IMR-90 (cell line): ENCODE measurements around the gene RIC8B. TPM values are rescaled to one million over a fixed set of nuclear protein-coding genes. Genes with fewer than 3 reads are reported as not detected.

Experiments used
- ATAC-seq: fragments of 200-7000 bp; cut with Tn5 transposase; 2 replicates; pipeline ENCODE4 v1.9.1; 2020; ENCODE audit warnings: low read depth, mild to moderate bottlenecking, moderate library complexity
- BruUV-seq: library from RNA; stranded (reverse); fragments of 400-500 nt; replicated peaks from 2 replicates; lab custom pipeline; 2021; lab: Mats Ljungman, UMichigan
- CTCF ChIA-PET: fragments of 300-600 bp; formaldehyde crosslinking; extraction: SDS; loops from one replicate; lab custom pipeline; 2021; ENCODE audit warnings: antibody characterized with exemption; lab: Yijun Ruan, JAX
- POLR2A ChIA-PET: fragments of 300-600 bp; sonication (Branson Sonifier 250); formaldehyde crosslinking; loops from one replicate; lab custom pipeline; 2022; ENCODE audit warnings: antibody characterized with exemption; ENCODE audit not compliant: unreplicated experiment; lab: Charles Lee
- DNase-seq: peaks from one replicate; pipeline ENCODE4 v3.0.0; 2013
- H2AFZ ChIP-seq: replicated peaks from 2 replicates; pipeline ENCODE3; 2013; ENCODE audit warnings: low read length, mild to moderate bottlenecking; ENCODE audit not compliant: poor library complexity
- H2AK5ac ChIP-seq: 2 replicates; pipeline ENCODE4 v1.6.1; 2013; ENCODE audit warnings: low read depth, low read length, inconsistent platforms
- H2AK9ac ChIP-seq: replicated peaks from 2 replicates; pipeline ENCODE3; 2013; ENCODE audit warnings: mild to moderate bottlenecking, low read depth, low read length, moderate library complexity; ENCODE audit not compliant: poor library complexity
- H2BK120ac ChIP-seq: 2 replicates; pipeline ENCODE4 v1.6.1; 2013; ENCODE audit warnings: low read depth, low read length, inconsistent platforms
- H2BK15ac ChIP-seq: 3 replicates; pipeline ENCODE4 v1.6.1; 2013; ENCODE audit warnings: low read depth, low read length, inconsistent platforms
- H2BK20ac ChIP-seq: 2 replicates; pipeline ENCODE4 v1.6.1; 2013; ENCODE audit warnings: low read depth, mild to moderate bottlenecking, inconsistent platforms, low read length, moderate library complexity
- H2BK5ac ChIP-seq: 2 replicates; pipeline ENCODE4 v1.6.1; 2013; ENCODE audit warnings: mild to moderate bottlenecking, low read depth, low read length, inconsistent platforms; ENCODE audit not compliant: poor library complexity, severe bottlenecking
- H3K14ac ChIP-seq: replicated peaks from 2 replicates; pipeline ENCODE4 v1.6.1; 2013; ENCODE audit warnings: low read depth, low read length, inconsistent platforms
- H3K18ac ChIP-seq: 2 replicates; pipeline ENCODE4 v1.6.1; 2013; ENCODE audit warnings: low read depth, low read length, control low read depth
- H3K23ac ChIP-seq: 2 replicates; pipeline ENCODE4 v1.6.1; 2013; ENCODE audit warnings: low read depth, low read length, inconsistent platforms
- H3K27ac ChIP-seq: 2 replicates; pipeline ENCODE4 v1.5.1; 2013; ENCODE audit warnings: mild to moderate bottlenecking, control low read depth, low read length; ENCODE audit not compliant: insufficient read depth
- H3K27me3 ChIP-seq: 2 replicates; pipeline ENCODE4 v1.6.1; 2013; ENCODE audit warnings: low read length; ENCODE audit not compliant: control insufficient read depth, insufficient read depth
- H3K36me3 ChIP-seq: 2 replicates; pipeline ENCODE4 v1.6.1; 2013; ENCODE audit warnings: low read length, mixed read lengths; ENCODE audit not compliant: control insufficient read depth, insufficient read depth
- H3K4ac ChIP-seq: 2 replicates; pipeline ENCODE4 v1.6.1; 2013; ENCODE audit warnings: low read depth, low read length, inconsistent platforms
- H3K4me1 ChIP-seq: 2 replicates; pipeline ENCODE4 v1.6.1; 2013; ENCODE audit warnings: low read length, mixed read lengths; ENCODE audit not compliant: control insufficient read depth, insufficient read depth
- H3K4me2 ChIP-seq: 2 replicates; pipeline ENCODE4 v1.6.1; 2013; ENCODE audit warnings: low read depth, mild to moderate bottlenecking, control low read depth, low read length, moderate library complexity
- H3K4me3 ChIP-seq: 2 replicates; pipeline ENCODE4 v1.5.1; 2013; ENCODE audit warnings: low read depth, mild to moderate bottlenecking, control low read depth, low read length, moderate library complexity; ENCODE audit not compliant: insufficient read depth
- H3K56ac ChIP-seq: 2 replicates; pipeline ENCODE4 v1.6.1; 2013; ENCODE audit warnings: low read length, inconsistent platforms; ENCODE audit not compliant: insufficient read depth; ENCODE audit errors: extremely low read depth
- H3K79me1 ChIP-seq, 2 experiments: 2 replicates each; pipeline ENCODE4 v1.6.1; 2013; ENCODE audit warnings: low read length in 2 of 2, inconsistent platforms in 1 of 2, low read depth in 1 of 2
- H3K9ac ChIP-seq: 2 replicates; pipeline ENCODE4 v1.6.1; 2013; ENCODE audit warnings: low read depth, low read length, control low read depth
- H3K9me1 ChIP-seq: 2 replicates; pipeline ENCODE4 v1.6.1; 2013; ENCODE audit warnings: low read length, inconsistent platforms; ENCODE audit not compliant: insufficient read depth
- H3K9me3 ChIP-seq: 2 replicates; pipeline ENCODE4 v1.6.1; 2013; ENCODE audit warnings: low read length; ENCODE audit not compliant: control insufficient read depth, insufficient read depth
- H4K20me1 ChIP-seq: 2 replicates; pipeline ENCODE4 v1.6.1; 2013; ENCODE audit warnings: low read length, inconsistent platforms; ENCODE audit not compliant: insufficient read depth
- H4K5ac ChIP-seq: 2 replicates; pipeline ENCODE4 v1.6.1; 2013; ENCODE audit warnings: mild to moderate bottlenecking, low read depth, low read length, control low read depth
- H4K8ac ChIP-seq, 2 experiments: 2 replicates each; pipeline ENCODE4 v1.6.1; 2013; ENCODE audit warnings: low read depth in 2 of 2, low read length in 2 of 2, control low read depth in 1 of 2, inconsistent platforms in 1 of 2
- H4K91ac ChIP-seq: 2 replicates; pipeline ENCODE4 v1.6.1; 2013; ENCODE audit warnings: low read depth, low read length, inconsistent platforms; ENCODE audit not compliant: insufficient read depth
- FOS ChIP-seq: fragments of 150-350 bp; IDR thresholded peaks from 2 replicates; pipeline ENCODE4 v1.6.1; 2016; ENCODE audit warnings: low read depth, low read length
- MAFK ChIP-seq: IDR thresholded peaks from 2 replicates; pipeline ENCODE4 v1.6.1; 2012; ENCODE audit warnings: low read depth, low read length, improper control_type of control experiment
- RAD21 ChIP-seq: IDR thresholded peaks from 2 replicates; pipeline ENCODE4 v1.6.1; 2012; ENCODE audit warnings: low read length, improper control_type of control experiment
- RCOR1 ChIP-seq: IDR thresholded peaks from 2 replicates; pipeline ENCODE4 v1.6.1; 2012; ENCODE audit warnings: mild to moderate bottlenecking, low read length, improper control_type of control experiment; ENCODE audit not compliant: insufficient replicate concordance
- WGBS, 2 experiments: methylation state at CpG; one replicate each; pipeline versions ENCODE4 v1.1.5 to v1.1.7; 2013; ENCODE audit warnings: missing lambda C conversion rate in 2 of 2; ENCODE audit not compliant: insufficient read length in 1 of 2; ENCODE audit errors: extremely low coverage in 2 of 2; 5-methylcytosine and 5-hydroxymethylcytosine counted together
- dilution Hi-C: fragments of 300-500 bp; cut with HindIII; formaldehyde crosslinking; loops from one replicate; pipeline ENCODE4 v1.14.3; 2018; ENCODE audit warnings: low sequenced_read_pairs; ENCODE audit not compliant: unreplicated experiment
- in situ Hi-C: fragments of 300-500 bp; cut with MboI; formaldehyde crosslinking; loops from 3 replicates; pipeline ENCODE4 v1.14.3; 2019; ENCODE audit warnings: low sequenced_read_pairs, inconsistent platforms, mixed read lengths
- intact Hi-C: fragments of 100-400 bp; cut with micrococcal nuclease; formaldehyde crosslinking; loops from 2 replicates; pipeline ENCODE4 v1.10.0; 2022
- polyA plus RNA-seq, 3 experiments: library from polyadenylated mRNA; depleted of rRNA; stranded (reverse); fragments of >200 nt; gene quantifications; 2 replicates each; pipeline ENCODE4 v1.2.3, GENCODE V29; 2012; ENCODE audit warnings: low replicate concordance in 1 of 3
- total RNA-seq: library from RNA; depleted of rRNA; stranded (reverse); fragments of >200 nt; gene quantifications from 2 replicates; pipeline ENCODE4 v1.2.3, GENCODE V29; 2012
- TF ChIP-seq, protein P1 (sequence below): fragments of 150-350 bp; IDR thresholded peaks from 2 replicates; pipeline ENCODE4 v1.6.1; 2016; ENCODE audit warnings: low read depth, mild to moderate bottlenecking, low read length, moderate library complexity, borderline replicate concordance

The RIC8B gene
- total and polyA plus RNA-seq, 2 of the 4 experiments (the other 2 are of a cell fraction): 5.5 to 19.5 TPM

DNA sequence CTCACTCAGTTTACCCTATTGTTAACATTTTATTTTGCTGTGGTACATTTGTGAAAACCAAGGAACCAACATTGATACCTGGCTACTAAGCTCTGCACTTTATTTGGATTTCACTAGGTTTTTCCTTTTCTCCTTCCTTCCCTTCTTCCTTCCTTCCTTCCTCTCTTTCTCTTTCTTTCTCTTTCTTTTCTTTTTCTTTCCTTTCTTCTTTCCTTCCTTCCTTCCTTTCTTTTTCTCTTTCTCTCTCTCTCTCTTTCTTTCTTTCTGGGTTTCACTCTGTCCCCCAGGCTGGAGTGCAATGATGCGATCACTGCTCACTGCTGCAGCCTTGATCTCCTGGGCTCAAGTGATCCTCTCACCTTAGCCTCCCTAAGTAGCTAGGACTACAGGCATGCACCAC lies 152.2 kb downstream of the RIC8B start:
- no peak overlapping the region for H4K8ac ChIP-seq
- H3K23ac ChIP-seq: no peak overlapping the region
- H3K9me1 ChIP-seq: no peaks in the 10 kb centered on the region
- POLR2A ChIA-PET: no interaction called here
- H2BK5ac ChIP-seq: no peak overlapping the region
- no peak for DNase-seq
- no peak overlapping the region for H3K4ac ChIP-seq
- H2AK5ac ChIP-seq: no peak overlapping the region
- no peak overlapping the region for H2BK20ac ChIP-seq
- H3K27ac ChIP-seq: no peak overlapping the region
- no peak overlapping the region for H4K91ac ChIP-seq
- no peak overlapping the region for H2AFZ ChIP-seq
- CTCF ChIA-PET: no interaction called here
- no peak overlapping the region for H3K4me2 ChIP-seq
- H3K14ac ChIP-seq: no peak overlapping the region
- no peaks in the 10 kb centered on the region for H4K20me1 ChIP-seq
- in situ Hi-C loops (no loop called here), intact Hi-C loops (loop anchor here (10.0 kb wide), 1 partner anchor 332 kb away; no protein-coding TSS in a partner anchor), dilution Hi-C loops (no loop called here)
- H2BK120ac ChIP-seq: no peak overlapping the region
- no peak overlapping the region for H3K9ac ChIP-seq
- no TSS peak for BruUV-seq
- H3K18ac ChIP-seq: no peak overlapping the region
- H3K4me1 ChIP-seq: no peaks in the 10 kb centered on the region
- TF ChIP-seq FOS (no peak), MAFK (no peak), RAD21 (no peak), RCOR1 (no peak)
- TF ChIP-seq, protein P1, sequence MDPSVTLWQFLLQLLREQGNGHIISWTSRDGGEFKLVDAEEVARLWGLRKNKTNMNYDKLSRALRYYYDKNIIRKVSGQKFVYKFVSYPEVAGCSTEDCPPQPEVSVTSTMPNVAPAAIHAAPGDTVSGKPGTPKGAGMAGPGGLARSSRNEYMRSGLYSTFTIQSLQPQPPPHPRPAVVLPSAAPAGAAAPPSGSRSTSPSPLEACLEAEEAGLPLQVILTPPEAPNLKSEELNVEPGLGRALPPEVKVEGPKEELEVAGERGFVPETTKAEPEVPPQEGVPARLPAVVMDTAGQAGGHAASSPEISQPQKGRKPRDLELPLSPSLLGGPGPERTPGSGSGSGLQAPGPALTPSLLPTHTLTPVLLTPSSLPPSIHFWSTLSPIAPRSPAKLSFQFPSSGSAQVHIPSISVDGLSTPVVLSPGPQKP: no peak
- ATAC-seq: no peak
- no peaks in the 10 kb centered on the region for H3K36me3 ChIP-seq
- peaks cover 2% of the 10 kb centered on the region; the same call in 1 of the 2 replicates for H3K27me3 ChIP-seq
- no peaks in the 10 kb centered on the region for H3K9me3 ChIP-seq
- H3K4me3 ChIP-seq: no peak overlapping the region
- H2BK15ac ChIP-seq: no peak overlapping the region
- WGBS, 2 experiments: 100% methylated on average over 1 of the region's 1 CpG; no CpG with 5 or more reads in 1 of the 2 experiments
- no peaks in the 10 kb centered on the region for H3K79me1 ChIP-seq
- no peak overlapping the region for H3K56ac ChIP-seq
- no peak overlapping the region for H2AK9ac ChIP-seq
- H4K5ac ChIP-seq: no peak overlapping the region
